ENCODE data around the gene TMEM50B.

The TMEM50B gene

DNA sequence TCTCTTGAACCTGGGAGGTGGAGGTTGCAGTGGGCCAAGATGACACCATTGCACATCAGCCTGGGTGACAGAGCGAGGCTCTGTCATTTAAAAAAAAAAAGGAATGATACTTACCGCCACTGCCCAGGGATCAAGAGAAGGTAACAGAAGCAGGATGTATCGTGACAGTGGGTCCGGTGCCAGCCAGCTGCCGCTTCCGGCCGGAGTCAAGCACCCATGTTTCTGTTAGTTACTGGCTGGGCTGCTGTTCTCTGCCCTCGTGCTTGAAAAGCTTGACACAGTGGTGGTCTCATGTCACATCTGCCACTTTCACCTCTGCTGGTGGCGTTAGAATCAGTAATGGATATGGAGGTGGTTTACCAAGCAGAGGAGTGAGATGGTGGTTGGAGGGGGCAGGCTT is 55.6 kb downstream of the TMEM50B start:
- H2AFZ ChIP-seq (ENCODE audit: low read length): no peak overlapping the region
- peaks cover 8% of the 10 kb centered on the region; the same call in 1 of the 2 replicates for H3K79me2 ChIP-seq (ENCODE audit: insufficient read depth, low read length)
- no peaks in the 10 kb centered on the region for H3K4me1 ChIP-seq (ENCODE audit: insufficient read depth, low read length, poor library complexity, severe bottlenecking)
- no peak overlapping the region for H3K9ac ChIP-seq (ENCODE audit: low read depth, low read length, poor library complexity, severe bottlenecking)
- no peaks in the 10 kb centered on the region for H3K27me3 ChIP-seq (ENCODE audit: insufficient read depth, low read length, poor library complexity, severe bottlenecking)
- H3K9me2 ChIP-seq (replicated peaks; ENCODE audit: low read depth, low read length): no peaks in the 10 kb centered on the region
- TF ChIP-seq CTCF (conservative IDR thresholded peaks at IDR 0.05; ENCODE audit: low read length) (no peak), EZH2phosphoT487 (IDR thresholded peaks at IDR 0.05; ENCODE audit: borderline replicate concordance) (no peak)
- H3K36me3 ChIP-seq (ENCODE audit: insufficient read depth, low read length): peaks cover 79% of the 10 kb centered on the region; the same call in 1 of the 2 replicates
- no peaks in the 10 kb centered on the region for H3F3A ChIP-seq (ENCODE audit: low read depth)
- H4K20me1 ChIP-seq (ENCODE audit: insufficient read depth, low read length, poor library complexity, severe bottlenecking): no peaks in the 10 kb centered on the region
- H3K9me3 ChIP-seq (ENCODE audit: insufficient read depth, low read depth, low read length): no peaks in the 10 kb centered on the region
- no peak overlapping the region for H3K4me2 ChIP-seq (ENCODE audit: low read depth, low read length, poor library complexity, severe bottlenecking)
- H3K4me3 ChIP-seq (ENCODE audit: low read length, poor library complexity, severe bottlenecking): no peak overlapping the region

- TF ChIP-seq CTCF (conservative IDR thresholded peaks at IDR 0.05; ENCODE audit: low read length) (no peak), EZH2phosphoT487 (IDR thresholded peaks at IDR 0.05; ENCODE audit: borderline replicate concordance) (no peak)
- Histone ChIP-seq H3K27me3 (ENCODE audit: insufficient read depth, low read length, poor library complexity, severe bottlenecking) (no peaks in the 10 kb centered on the region), H3K9me2 (replicated peaks; ENCODE audit: low read depth, low read length) (no peaks in the 10 kb centered on the region), H3K4me2 (ENCODE audit: low read depth, low read length, poor library complexity, severe bottlenecking) (no peak overlapping the region), H3K4me3 (ENCODE audit: low read length, poor library complexity, severe bottlenecking) (no peak overlapping the region), H2AFZ (ENCODE audit: low read length) (no peak overlapping the region), H3F3A (ENCODE audit: low read depth) (no peaks in the 10 kb centered on the region), H4K20me1 (ENCODE audit: insufficient read depth, low read length, poor library complexity, severe bottlenecking) (peaks cover 5% of the 10 kb centered on the region), H3K4me1 (ENCODE audit: insufficient read depth, low read length, poor library complexity, severe bottlenecking) (no peaks in the 10 kb centered on the region), H3K9me3 (ENCODE audit: insufficient read depth, low read depth, low read length) (no peaks in the 10 kb centered on the region), H3K79me2 (ENCODE audit: insufficient read depth, low read length) (peaks cover 12% of the 10 kb centered on the region; the same call in 1 of the 2 replicates), H3K36me3 (ENCODE audit: insufficient read depth, low read length) (peaks cover 77% of the 10 kb centered on the region; the same call in 1 of the 2 replicates), H3K9ac (ENCODE audit: low read depth, low read length, poor library complexity, severe bottlenecking) (no peak overlapping the region)
These were observed 57.9 kb downstream of the TMEM50B start for GRCh38 chr21:33421713-33422393.

GRCh38 chr21:33419538-33420123 is 60.1 kb downstream of the TMEM50B start:
- peaks cover 76% of the 10 kb centered on the region; the same call in 1 of the 2 replicates for H3K36me3 ChIP-seq (ENCODE audit: insufficient read depth, low read length)
- no peak overlapping the region for H3K4me3 ChIP-seq (ENCODE audit: low read length, poor library complexity, severe bottlenecking)
- no peak for TF ChIP-seq EZH2phosphoT487 (IDR thresholded peaks at IDR 0.05; ENCODE audit: borderline replicate concordance)
- no peak for TF ChIP-seq CTCF (conservative IDR thresholded peaks at IDR 0.05; ENCODE audit: low read length)
- H3K27me3 ChIP-seq (ENCODE audit: insufficient read depth, low read length, poor library complexity, severe bottlenecking): no peaks in the 10 kb centered on the region
- no peak overlapping the region for H3K4me2 ChIP-seq (ENCODE audit: low read depth, low read length, poor library complexity, severe bottlenecking)
- no peaks in the 10 kb centered on the region for H3K9me3 ChIP-seq (ENCODE audit: insufficient read depth, low read depth, low read length)
- no peak overlapping the region for H2AFZ ChIP-seq (ENCODE audit: low read length)
- peaks cover 8% of the 10 kb centered on the region for H4K20me1 ChIP-seq (ENCODE audit: insufficient read depth, low read length, poor library complexity, severe bottlenecking)
- no peaks in the 10 kb centered on the region for H3K4me1 ChIP-seq (ENCODE audit: insufficient read depth, low read length, poor library complexity, severe bottlenecking)
- H3K9me2 ChIP-seq (replicated peaks; ENCODE audit: low read depth, low read length): no peaks in the 10 kb centered on the region
- H3F3A ChIP-seq (ENCODE audit: low read depth): no peaks in the 10 kb centered on the region
- H3K79me2 ChIP-seq (ENCODE audit: insufficient read depth, low read length): peaks cover 26% of the 10 kb centered on the region; the same call in 1 of the 2 replicates
- H3K9ac ChIP-seq (ENCODE audit: low read depth, low read length, poor library complexity, severe bottlenecking): no peak overlapping the region

All from Loucy (cell line).